ENCODE measurements around the gene PPARG. TPM values are rescaled to one million over a fixed set of nuclear protein-coding genes. Genes with fewer than 3 reads are reported as not detected.

The PPARG gene
- total and polyA plus RNA-seq, 2 of the 8 experiments (the other 6 are each of a cell fraction or from before 2014, with no cell fraction given), result 0.06 TPM; not detected in 1

DNA sequence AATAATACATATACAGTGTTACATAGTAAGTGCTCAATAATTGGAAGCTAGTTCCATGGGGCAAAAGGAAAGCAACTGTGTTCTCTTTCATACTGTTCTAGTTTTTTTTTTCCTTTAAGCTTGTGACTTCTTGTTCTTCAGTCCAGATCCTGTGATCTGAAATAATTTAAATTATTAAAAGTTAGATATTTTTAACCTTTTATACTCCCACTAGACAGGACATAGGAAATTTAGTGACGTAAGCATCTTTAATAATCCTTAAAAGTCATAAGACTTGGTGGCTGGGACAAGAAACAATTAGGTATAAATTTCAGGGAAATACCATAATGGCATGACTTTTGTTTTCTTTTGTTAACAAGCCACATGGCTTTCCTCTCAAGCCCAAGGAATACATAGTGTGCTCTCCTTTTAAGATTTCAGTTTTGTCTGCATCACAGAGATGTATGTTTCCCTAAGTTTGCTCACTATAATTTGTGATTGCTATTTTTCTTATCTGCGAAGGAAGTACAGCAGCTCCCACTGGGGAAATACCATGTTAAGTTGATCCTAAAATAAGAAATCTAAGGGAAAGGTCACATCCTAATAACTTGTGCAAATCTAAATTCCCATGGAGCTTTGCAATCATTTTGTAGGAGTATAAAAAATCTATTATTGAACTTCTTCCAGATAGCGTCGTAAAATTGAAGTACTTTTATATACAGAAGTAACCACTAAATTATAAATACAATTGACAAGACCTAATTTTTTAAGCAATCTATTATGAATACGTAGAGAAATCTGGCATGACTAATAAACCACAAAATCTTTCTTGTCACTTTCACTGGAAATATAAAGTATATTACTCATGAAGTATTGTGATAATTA, 30.1 kb downstream of the PPARG start (continued):
- no peak for TF ChIP-seq HDAC2 (IDR thresholded peaks at IDR 0.05; ENCODE audit: borderline replicate concordance in 1 of 2, low read depth in 2 of 2, low read length in 2 of 2)
- TF ChIP-seq SP1 (IDR thresholded peaks at IDR 0.05; ENCODE audit: low read depth, low read length), result no peak
- no peak for TF ChIP-seq TCF12 (IDR thresholded peaks at IDR 0.05; ENCODE audit: low read depth, low read length)
- no peak for TF ChIP-seq ATF3 (IDR thresholded peaks at IDR 0.05; ENCODE audit: insufficient read depth, low read depth, low read length)
- TF ChIP-seq KDM1A (IDR thresholded peaks at IDR 0.05; ENCODE audit: borderline replicate concordance, low read length), result no peak
- no peak for TF ChIP-seq RXRA (IDR thresholded peaks at IDR 0.05; ENCODE audit: insufficient read depth, low read depth, low read length)
- TF ChIP-seq SIX5 (IDR thresholded peaks at IDR 0.05; ENCODE audit: low read depth, low read length), result no peak
